GM18520 (cell line): ENCODE data around the gene PNPLA1.
A peak's percentile ranks its signal among the peaks of the same experiment; 100 is the strongest.

ENCODE experiments used
- ATAC-seq: cut with Tn5 transposase; IDR thresholded peaks from one replicate; pipeline ENCODE4 v1.9.1; 2021; ENCODE audit not compliant: unreplicated experiment

The PNPLA1 gene

DNA sequence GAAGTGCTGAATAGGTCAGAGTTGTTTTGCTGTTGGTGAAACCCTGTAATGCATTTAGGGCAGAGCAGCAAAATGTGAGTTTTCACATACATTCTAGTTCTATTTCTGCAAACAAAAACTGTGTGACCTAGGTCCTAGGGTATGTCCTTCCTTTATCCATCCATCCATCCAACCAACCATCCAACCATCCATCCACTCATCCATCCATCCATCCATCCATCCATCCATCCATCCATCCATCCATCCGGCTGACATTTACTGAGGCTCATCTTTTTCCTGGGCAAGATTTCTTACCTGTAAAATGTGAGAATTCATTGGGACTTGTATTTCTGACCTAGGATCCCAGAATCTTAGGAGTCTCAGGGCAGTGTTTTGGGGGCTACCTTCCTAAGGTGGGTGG lies 14.5 kb downstream of the PNPLA1 start:
- ATAC-seq = no peak

DNA sequence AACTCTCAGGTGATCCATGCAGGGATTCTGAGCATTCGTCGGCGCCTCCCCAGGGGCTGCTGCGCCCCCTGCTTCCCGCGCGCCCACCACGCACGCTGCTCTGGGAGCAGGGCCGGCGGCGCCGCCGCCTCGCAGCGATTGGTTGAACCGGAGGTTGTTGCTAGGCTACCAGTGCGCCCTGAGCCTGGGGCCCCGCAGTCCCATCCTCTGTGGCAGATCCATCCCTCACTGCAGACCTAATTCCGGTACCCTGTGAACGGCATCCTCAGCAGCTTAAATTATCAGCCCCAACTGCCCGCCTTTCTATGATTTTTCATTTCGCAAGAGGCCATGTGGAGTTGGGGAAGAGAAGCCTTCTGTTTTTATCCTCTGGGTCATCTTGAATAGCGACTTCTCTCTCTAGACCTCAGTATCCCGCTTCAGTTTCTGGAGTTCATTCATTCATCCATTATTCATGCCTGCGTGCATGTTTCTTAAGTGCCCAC lies 15.4 kb downstream of the PNPLA1 start:
- no peak for ATAC-seq

DNA sequence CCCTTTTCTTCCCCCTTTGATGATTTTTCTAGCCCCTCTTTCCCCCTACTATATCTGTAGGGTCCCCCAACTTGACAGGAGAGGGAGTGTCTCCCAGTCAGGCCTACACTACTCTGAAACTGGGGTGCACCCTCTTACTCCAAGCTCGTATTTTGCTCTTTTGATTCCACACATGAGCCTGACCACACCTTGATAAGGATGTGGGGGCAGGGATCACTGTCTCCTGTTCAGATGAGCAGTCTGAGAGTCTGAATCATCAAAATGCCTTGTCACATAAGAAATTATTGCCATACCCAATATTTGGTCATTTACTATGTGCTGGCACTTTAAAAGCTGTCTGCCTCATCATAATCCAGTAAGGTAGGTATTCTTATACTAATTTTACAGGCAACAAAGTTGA lies 15.9 kb downstream of the PNPLA1 start:
- ATAC-seq = no peak

DNA sequence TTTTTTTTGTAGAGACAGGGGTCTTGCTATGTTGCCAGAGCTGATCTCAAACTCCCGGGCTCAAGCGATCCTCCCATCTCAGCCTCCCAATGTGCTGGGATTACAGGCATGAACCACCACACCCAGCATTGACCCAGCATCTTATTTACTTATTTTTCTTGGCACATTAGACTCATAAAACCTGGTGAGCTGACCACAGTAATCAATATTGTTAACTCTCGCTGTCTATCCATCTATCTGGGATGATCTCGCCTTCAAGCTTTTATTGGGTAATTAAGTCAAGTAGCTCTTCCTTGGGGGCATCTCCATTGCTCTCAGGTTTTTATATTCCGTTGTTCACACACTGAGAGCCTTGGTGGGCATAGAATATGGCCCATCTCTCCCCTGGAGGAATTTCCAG lies 17.0 kb downstream of the PNPLA1 start:
- ATAC-seq = no peak

DNA sequence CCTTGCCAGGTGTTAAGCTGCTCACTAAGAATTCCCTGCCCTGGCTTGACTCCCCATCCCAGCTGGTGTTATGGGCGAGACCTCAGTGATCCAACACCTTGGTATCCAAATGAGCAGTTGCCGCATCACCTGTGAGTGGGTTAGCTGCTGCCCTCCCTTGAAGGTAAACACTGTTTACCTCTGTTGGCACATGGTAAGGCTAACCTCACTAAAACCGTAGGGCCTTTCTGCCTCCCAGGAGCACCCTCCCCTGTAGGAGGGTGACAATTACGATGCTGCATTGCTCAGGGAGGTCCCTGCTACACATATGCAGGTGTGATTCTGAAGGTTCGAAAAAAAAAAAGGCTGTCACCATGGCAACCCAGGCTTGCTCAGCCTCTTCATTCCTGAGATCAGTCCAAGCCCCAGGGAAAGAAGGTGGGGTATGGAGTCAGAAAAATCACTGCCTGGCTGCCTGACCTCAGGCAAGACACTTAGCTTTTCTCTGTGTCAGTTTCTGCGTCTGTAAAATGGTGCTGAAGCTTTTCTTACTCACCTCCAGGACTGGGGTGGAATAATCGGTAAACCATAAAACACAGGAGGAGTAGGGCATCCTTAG lies 19.5 kb downstream of the PNPLA1 start:
- ATAC-seq = no peak

DNA sequence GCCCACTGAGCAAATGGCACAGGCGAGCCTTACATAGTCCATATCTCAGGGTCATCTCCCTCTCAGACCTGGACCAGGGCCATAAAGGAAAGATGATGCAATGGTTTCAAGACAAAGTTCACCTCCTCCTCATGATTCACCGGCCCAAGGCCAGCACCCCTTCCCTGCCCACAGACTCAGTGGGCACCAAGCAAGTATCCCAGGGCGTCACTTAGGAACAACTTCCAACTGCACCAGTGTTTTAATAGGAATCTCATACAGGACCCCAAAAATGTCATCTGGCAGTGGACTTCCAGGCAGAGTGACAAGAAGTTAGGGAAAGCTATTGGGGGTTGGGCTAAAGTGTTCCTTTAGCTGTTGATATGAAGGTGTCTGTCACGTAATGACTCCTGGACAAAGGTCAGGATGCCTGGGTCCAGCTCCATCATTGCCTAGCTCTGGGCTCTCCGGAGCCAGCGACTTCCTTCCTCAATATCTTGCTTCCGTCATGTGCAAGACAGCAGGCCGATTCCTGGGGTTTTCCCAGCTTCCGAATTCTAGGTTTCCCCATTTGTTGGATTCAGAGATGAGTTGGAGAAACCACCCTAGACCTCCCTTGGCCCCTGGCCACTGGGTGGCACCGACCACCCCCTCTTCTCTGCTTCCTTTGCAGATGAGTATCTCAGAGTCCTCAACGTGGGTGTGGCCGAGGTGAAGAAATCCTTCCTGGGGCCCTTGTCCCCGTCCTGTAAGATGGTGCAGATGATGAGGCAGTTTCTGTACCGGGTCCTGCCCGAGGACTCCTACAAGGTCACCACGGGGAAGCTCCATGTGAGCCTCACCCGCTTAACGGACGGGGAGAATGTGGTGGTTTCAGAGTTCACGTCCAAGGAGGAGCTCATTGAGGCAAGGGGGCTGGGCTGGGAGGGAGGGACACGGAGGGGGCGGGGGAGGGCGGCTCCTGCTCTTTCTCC lies 21.1 kb downstream of the PNPLA1 start:
- no peak for ATAC-seq

DNA sequence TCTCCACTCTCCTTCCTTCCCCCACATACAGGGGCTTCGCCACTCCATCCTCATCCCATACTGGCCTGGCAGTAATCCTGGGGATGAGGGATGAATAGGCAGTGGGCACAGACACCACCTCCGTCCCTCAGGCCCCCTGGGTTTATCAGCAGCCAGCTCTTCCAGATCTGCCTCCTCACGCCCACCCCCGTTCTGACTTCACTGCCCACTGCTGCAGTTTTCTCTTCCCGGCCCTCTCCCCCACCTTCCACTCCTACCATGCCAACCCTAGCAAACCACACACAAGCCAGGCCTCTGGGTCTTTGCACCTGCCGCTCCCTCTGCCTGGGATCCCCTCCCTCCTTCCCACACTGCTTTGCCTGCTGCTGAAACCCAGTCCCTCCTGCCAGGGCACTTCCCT lies 22.3 kb downstream of the PNPLA1 start:
- ATAC-seq = no peak

DNA sequence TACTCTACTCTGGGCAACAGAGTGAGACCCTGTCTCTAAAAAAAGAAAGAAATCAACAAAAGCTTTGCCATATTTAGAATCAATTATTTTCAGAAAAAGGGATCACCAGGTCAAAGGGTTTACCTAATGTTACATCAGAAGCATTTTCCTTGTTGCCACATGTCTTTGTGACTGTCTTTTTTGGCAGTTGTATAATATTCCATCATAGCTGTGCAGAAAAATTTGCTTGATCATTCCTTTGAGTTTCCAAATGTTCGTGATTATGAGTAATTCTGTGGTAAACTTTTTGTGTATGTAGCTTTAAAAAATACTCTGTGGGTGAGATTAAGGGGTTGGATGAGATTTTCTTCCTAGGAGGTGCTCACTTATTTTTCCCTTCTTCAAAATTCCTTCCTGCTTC lies 26.4 kb downstream of the PNPLA1 start:
- ATAC-seq = no peak

DNA sequence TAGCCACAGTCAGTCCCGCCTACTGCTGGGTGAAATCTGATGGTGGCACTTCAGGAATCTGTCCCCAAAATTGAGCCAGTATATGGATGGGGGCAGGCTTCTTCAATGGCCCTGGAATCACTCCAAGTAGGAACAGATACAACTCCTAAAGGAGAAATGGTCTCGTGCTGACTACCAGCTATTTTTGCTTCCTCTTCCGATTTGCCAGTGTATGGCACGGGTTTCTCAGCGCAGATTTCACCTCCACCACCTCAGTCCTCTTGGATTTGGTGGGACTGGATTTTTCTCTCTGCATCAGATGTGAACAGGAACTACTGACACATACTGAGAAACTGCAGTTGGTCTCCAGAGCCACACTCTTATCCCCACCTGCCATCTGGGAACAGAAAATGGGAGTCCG lies 27.2 kb downstream of the PNPLA1 start:
- no peak for ATAC-seq

DNA sequence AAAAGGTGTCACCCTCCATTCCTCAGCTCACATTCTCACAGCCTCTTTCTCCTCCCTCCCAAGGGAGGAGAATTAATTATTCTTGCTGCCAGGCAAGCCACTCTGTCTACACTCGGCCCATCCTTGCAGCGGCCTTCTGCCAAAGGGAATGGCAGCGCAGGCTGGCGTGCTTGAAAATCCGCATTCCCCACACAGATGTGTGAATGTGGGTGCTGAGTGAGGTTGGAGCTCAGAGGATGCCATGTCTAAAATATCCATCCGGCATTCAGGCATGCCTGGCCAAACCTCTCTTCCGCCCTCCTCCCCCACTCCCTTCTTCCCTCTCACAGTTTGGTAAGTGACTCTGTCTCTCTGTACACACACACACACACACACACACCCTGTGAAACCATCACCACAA lies 27.7 kb downstream of the PNPLA1 start:
- ATAC-seq = no peak

DNA sequence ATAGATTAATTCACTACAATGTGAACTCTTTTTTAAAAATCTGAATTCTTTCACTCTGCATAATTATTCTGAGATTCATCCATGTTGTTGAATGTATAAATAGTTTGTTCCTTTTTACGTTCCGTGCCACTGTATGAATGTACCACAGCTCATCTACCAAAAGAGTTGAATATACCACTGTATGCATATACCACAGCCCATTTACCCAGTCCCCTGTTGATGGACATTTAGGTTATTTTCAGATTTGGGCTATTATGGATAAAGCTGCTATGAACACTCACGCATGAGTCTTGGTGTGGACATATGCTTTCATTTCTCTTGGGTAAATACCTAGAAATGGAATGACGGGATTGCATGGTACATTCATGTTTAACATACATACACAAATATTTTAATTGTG lies 28.2 kb downstream of the PNPLA1 start:
- ATAC-seq = no peak

DNA sequence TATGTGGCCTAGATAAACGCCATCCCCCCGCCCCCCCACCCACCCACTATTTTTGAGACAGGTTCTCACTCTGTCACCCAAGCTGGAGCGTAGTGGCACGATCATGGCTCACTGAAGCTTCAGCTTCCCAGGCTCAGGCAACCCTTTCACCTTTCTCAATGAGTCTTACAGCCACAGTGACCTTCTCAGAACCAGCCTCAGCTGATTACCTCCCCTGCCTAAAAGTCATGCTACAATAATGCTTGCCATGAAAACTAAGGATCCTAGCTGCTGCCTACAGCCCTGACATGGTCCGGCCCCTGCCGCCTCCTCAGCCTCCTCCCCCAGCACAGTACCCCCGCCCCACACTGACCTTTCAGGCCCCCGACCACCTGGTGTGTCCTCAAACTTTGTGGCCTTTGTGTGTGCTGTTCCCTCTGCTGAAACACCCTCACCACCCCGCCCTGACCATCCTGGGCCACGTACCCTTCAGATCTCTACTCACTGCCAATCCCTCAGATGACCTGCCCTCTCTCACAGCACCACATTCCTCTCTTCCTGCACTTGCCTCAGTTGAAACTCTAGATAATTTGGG lies 31.3 kb downstream of the PNPLA1 start:
- ATAC-seq = no peak

DNA sequence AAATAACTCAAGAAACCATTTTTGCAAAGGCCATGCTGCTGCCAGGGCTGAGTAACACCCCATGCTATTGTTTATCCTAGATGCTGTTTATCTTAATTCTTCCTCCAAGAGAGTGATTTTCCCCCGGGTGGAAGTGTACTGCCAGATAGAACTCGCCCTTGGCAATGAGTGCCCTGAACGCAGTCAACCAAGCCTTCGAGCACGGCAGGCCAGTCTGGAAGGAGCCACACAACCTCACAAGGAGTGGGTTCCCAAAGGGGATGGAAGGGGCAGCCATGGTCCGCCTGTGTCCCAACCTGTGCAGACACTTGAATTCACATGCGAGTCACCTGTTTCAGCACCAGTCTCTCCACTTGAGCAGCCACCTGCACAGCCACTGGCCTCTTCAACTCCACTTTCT lies 31.9 kb downstream of the PNPLA1 start:
- no peak for ATAC-seq

DNA sequence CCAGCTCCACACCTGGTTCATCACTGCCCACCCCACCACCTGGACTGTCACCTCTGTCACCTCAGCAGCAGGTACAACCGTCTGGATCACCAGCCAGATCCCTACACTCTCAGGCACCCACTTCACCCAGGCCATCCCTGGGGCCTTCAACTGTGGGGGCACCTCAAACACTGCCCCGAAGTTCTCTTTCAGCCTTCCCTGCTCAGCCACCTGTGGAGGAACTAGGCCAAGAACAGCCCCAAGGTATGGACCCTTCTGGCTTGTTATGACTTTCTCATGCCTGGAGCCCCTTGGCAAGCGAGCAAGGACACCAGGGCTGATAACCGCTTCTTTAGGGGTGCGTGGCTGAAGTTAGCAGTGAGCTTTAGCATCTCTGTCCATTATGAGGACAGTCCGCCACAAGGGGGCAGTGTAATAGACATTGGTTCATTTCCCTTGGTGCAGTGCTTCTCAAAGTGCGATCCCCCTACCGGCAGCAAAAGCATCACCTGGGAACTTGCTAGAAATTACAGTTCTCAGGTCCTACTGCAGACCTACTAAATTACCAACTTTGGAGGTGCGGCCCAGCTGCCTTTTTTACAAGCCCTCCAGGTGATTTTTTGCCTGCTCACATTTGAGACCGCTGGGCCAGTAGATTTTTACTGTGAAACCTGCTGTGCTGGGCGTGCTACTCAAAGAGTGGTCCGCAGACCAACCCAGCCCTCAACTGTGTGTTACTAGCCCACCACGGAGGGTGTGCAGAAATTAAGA lies 32.5 kb downstream of the PNPLA1 start:
- ATAC-seq = peak; percentile 50

DNA sequence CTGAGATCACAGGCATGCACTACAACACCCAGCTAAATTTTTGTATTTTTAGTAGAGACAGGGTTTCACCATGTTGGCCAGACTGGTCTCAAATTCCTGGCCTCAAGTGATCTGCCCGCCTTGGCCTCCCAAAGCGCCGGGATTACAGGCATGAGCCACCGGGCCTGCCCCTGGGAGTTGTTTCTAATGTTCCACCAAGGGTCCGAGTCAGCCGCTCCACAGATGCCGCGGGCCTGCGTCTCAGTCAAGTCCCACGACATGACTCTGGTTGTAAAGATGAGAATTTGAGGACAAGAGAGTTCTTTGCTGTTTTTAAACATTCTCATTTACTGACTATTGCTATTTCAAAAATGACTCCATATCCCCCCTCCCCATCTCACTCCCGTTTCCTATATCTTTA lies 36.0 kb downstream of the PNPLA1 start:
- ATAC-seq = no peak

DNA sequence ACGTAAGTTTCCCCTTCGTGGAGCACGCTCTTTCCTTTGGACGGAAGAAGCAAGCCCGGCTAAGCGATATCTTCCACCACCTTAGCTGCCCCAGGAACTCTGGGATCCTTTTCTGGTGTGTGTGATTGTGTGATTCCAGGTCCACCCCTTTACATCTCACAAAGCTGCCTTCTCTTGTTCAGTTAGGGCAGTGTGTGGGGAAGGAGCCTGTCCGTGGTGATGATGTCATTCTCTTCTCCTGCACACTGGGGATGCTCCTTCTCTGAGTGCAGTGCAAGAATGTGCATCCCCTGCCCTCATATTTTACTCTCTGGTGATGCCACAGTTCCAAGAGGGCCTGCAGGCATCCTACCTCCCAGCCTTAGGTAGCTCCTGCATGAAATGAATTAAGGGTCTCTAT lies 36.5 kb downstream of the PNPLA1 start:
- ATAC-seq = no peak

DNA sequence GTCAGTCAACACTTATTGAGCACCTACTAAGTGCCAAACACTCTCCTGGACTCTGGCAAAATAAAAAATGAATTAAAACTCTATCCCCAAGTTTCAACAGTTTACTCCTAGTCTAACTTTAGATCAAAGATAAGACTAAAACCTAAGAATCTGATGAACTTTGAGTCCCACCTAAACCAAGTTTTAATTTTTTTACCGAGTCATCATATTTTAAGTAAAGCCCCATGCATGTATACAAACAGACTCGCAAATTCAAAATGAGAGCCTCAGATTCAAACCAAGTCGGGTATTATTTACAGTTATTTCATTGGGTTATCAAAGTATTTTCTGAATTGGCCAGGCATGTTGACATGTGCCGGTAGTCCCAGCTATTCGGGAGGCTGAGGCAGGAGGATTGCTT lies 38.7 kb downstream of the PNPLA1 start:
- no peak for ATAC-seq

DNA sequence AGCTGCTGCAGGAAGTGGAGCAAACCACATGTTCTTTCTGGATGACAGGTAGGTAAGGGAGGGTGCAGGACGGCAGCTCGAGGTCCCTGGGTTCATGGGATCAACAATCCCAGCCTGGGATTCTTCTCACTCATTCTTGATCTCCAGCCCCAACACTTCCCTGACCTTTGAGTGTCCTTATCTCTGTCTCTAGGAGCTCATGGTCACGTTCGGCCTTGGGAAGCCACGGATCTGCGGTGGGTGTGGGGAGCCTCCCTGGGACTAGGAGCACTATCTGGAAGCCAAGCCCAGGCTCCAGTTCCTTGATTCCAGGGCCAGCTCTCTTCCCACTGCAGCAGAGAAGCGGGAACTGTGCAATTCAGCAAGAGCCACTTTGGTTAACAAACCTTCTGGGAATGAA lies 39.3 kb downstream of the PNPLA1 start:
- no peak for ATAC-seq

DNA sequence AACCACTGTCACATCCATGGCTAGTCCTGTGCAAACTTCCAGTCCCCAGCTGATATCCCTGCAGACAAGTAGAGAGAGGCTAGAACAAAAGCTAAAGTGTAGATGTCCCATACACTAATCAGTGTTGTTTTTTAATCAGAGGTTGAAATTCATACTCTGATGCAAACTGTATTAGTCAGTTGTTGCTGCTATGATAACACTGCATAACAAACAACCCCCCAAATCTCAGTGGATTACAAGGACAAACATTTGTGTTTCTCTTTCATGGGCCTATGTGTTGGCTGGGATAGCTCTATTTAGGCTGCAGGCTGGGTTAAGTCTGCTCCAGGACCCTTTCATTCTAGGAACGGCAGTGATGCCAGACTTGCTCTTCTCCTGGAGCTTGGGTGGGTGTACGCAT lies 40.0 kb downstream of the PNPLA1 start:
- no peak for ATAC-seq

DNA sequence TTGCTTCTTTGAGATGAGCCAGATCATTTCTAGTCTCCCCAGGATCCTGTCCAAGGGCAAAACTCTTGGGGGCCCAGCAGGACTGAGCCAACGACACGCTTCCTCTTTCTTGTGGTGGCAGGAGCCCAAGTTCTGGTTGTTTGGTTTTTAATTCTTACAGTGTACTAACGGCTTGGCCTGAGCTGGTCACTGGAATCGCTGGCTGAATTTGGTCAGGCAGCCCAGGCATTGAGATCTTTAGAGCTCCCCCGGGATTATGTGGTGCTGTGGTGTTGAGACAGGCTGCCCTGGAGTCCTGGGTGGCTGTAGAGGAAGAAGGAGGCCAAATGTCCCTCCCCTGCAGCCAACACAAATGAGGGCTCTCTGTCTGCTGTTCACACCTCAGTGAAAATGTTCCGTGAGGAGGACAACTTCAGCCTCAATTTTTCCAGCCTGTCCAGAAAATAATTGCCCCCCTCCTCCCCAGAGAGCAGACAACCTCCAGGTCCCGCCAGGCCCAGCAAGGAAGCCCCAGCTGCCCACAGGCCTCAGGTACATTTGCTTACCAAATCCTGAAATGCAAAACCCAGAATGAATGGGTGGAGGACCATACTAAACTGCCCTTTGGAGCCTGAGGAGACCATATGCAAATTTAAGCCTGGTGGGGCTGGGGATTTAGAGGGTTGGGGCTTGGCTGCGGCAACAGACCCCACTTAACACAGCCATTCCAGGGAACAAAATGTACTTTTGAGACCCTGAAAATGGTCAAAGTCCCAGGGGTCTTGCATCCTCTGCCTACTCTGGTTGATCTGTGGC lies 43.2 kb downstream of the PNPLA1 start:
- no peak for ATAC-seq

DNA sequence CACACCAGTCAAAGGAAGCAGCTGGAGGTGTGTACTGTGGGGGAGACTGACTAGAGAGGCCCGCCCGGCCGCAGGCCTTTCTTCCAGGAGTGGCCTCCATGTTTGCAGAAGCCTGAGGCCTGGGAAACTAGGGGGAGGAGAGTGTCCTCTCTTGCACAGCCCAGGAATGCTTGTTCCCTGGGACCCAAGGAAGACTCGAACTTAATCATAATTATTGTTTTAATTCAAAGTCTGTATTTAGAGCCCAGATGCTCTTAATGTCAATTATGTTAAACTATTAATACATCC lies 43.7 kb downstream of the PNPLA1 start:
- ATAC-seq = no peak
